Adrenal gland (tissue), 12 donors: ENCODE data around the gene MICOS13. TPM values are rescaled to one million over a fixed set of nuclear protein-coding genes. Genes with fewer than 3 reads are reported as not detected.

ENCODE experiments used
- DNase-seq, 7 donors: peaks; one replicate each; pipeline ENCODE4 v3.0.0-alpha.2; 2019 to 2020
- H3K27ac ChIP-seq, 5 donors: fragments of 200-600 bp; sonication (generic) in 4 of 5; 1 replicate in 3 of 5; 2 replicates in 2 of 5; pipeline versions ENCODE4 v1.5.1 to v1.8.0; 2016 to 2020; ENCODE audit warnings: mild to moderate bottlenecking in 1 of 5
- H3K27me3 ChIP-seq: fragments of 200-600 bp; 2 replicates; pipeline ENCODE4 v1.8.0; 2021
- H3K36me3 ChIP-seq, 2 donors: fragments of 200-600 bp; replicated peaks in 1 of 2; 1 replicate in 1 of 2; 2 replicates in 1 of 2; pipeline versions ENCODE4 v1.5.1 to v1.8.0; 2018 to 2022
- H3K4me1 ChIP-seq, 2 donors: fragments of 200-600 bp; replicated peaks in 1 of 2; 1 replicate in 1 of 2; 2 replicates in 1 of 2; pipeline versions ENCODE4 v1.5.1 to v1.8.0; 2018 to 2021
- H3K4me3 ChIP-seq, 4 donors: fragments of 200-600 bp; sonication (generic) in 3 of 4; one replicate each; pipeline ENCODE4 v1.5.1; 2016 to 2018
- H3K9me3 ChIP-seq, 3 donors: fragments of 200-600 bp; sonication (generic) in 1 of 3; replicated peaks in 1 of 3; 1 replicate in 2 of 3; 2 replicates in 1 of 3; pipeline versions ENCODE4 v1.5.1 to v1.8.0; 2016 to 2021
- CTCF ChIP-seq, 6 experiments: fragments of 450-650 bp in 4 of 6; fragments of 200-600 bp in 2 of 6; sonication (generic) in 1 of 6; IDR thresholded peaks; 1 replicate in 5 of 6; 2 replicates in 1 of 6; pipeline versions ENCODE4 v1.5.1 to v1.8.0; 2016 to 2021; ENCODE audit warnings: antibody characterized with exemption in 6 of 6, mild to moderate bottlenecking in 2 of 6, moderate library complexity in 1 of 6
- POLR2A ChIP-seq, 2 donors: fragments of 450-650 bp; IDR thresholded peaks; one replicate each; pipeline ENCODE4 v1.6.1; 2017; ENCODE audit warnings: antibody characterized with exemption in 2 of 2, mild to moderate bottlenecking in 2 of 2, moderate library complexity in 1 of 2
- WGBS, 4 donors: extraction: QIAGEN DNeasy Blood & Tissue Kit in 2 of 4; methylation state at CpG; one replicate each; pipeline versions ENCODE4 v1.1.5 to v1.1.7; 2013 to 2017; 5-methylcytosine and 5-hydroxymethylcytosine counted together
- intact Hi-C, 2 donors: fragments of 100-400 bp; cut with DNase I; formaldehyde crosslinking; loops; one replicate each; pipeline versions ENCODE4 v1.14.1 to v1.15.0; 2022 to 2023
- polyA plus RNA-seq, 3 donors: library from polyadenylated mRNA; stranded (reverse); fragments of 200-250 nt in 2 of 3; fragments of 350-450 nt in 1 of 3; fragmentation: Illumina TruSeq in 1 of 3; extraction: RNeasy Lipid Tissue Mini Kit (QIAGEN cat#74804) in 1 of 3; gene quantifications; one replicate each; pipeline ENCODE4 v1.2.3, GENCODE V29; 2013 to 2014
- total RNA-seq, 9 donors: library from RNA; depleted of rRNA in 4 of 9; stranded (reverse); fragments of >200 nt in 4 of 9; fragments of 120-200 nt in 1 of 9; fragmentation: NEBNext Ultra II Directional in 1 of 9; extraction: Animal tissue kit (Norgen Biotek cat#: 25700) in 1 of 9; gene quantifications; one replicate each; pipeline versions ENCODE4 v1.1.0 to v1.2.4, GENCODE V29; 2013 to 2023
- donor health status: healthy with polysubstance abuse.
- donor health status: Bipolar disorder and iron deficiency.
- donor health status: DM: yes; HTN: yes; CAD: no.
- donor health status: DM: no; HTN: no; CAD: no.
- donor health status: DM: no; HTN: no; CAD: no.
- donor health status: DM: yes; HTN: yes; CAD: no.

Gene MICOS13
- total and polyA plus RNA-seq, 12 donors, result 23.4 to 211 (median 66.2) TPM

GRCh38 chr19:5663904-5664303 lies 16.4 kb downstream of the MICOS13 start:
- H3K27ac ChIP-seq, result peak overlapping the region in 3 of 5 donors; percentile 1 to 69 (median 56)
- DNase-seq, result no peak
- WGBS, 4 donors, result 88 to 91% (median 89%) methylated on average over 7 to 17 of the region's 17 CpGs
- TF ChIP-seq CTCF (IDR thresholded peaks at IDR 0.05) (no peak), POLR2A (IDR thresholded peaks at IDR 0.05) (no peak)
- peaks cover 0 to 100% of the 10 kb centered on the region in 2 donors for H3K36me3 ChIP-seq
- H3K27me3 ChIP-seq, result no peaks in the 10 kb centered on the region
- intact Hi-C loops, result loop anchor here in 1 of 2 donors (10.0 kb wide), 1 partner anchor 49 kb away; no protein-coding TSS in a partner anchor
- no peak overlapping the region for H3K4me3 ChIP-seq
- H3K4me1 ChIP-seq, result peaks cover 0 to 9% of the 10 kb centered on the region in 2 donors
- H3K9me3 ChIP-seq, result no peaks in the 10 kb centered on the region

- no peak for DNase-seq
- intact Hi-C loops, result loop anchor here in 1 of 2 donors (10.0 kb wide), 1 partner anchor 47 kb away; no protein-coding TSS in a partner anchor
- Histone ChIP-seq H3K27ac (no peak overlapping the region), H3K27me3 (no peaks in the 10 kb centered on the region), H3K4me3 (no peak overlapping the region), H3K9me3 (no peaks in the 10 kb centered on the region), H3K4me1 (peaks cover 0 to 9% of the 10 kb centered on the region in 2 donors), H3K36me3 (peaks cover 0 to 99% of the 10 kb centered on the region in 2 donors)
- TF ChIP-seq POLR2A (IDR thresholded peaks at IDR 0.05) (no peak), CTCF (IDR thresholded peaks at IDR 0.05) (no peak)
- WGBS, 4 donors, result 96 to 98% (median 97%) methylated on average over 42 of the region's 42 CpGs
These were observed 18.8 kb downstream of the MICOS13 start for GRCh38 chr19:5661483-5661882.

- Histone ChIP-seq H3K27ac (no peak overlapping the region), H3K9me3 (no peaks in the 10 kb centered on the region), H3K4me3 (no peak overlapping the region), H3K4me1 (no peaks in the 10 kb centered on the region), H3K36me3 (peaks cover 0 to 99% of the 10 kb centered on the region in 2 donors), H3K27me3 (no peaks in the 10 kb centered on the region)
- no peak for TF ChIP-seq CTCF (IDR thresholded peaks at IDR 0.05)
- no peak for TF ChIP-seq POLR2A (IDR thresholded peaks at IDR 0.05)
- intact Hi-C loops, result no loop called here
- peak in 1 of 7 donors; percentile 19 for DNase-seq
- WGBS, 4 donors, result 66 to 78% (median 75%) methylated on average over 5 of the region's 5 CpGs
These were observed 24.9 kb downstream of the MICOS13 start for GRCh38 chr19:5655412-5655811.

- no peaks in the 10 kb centered on the region for H3K4me1 ChIP-seq
- DNase-seq, result peak in 1 of 7 donors; percentile 14
- WGBS, 4 donors, result 75 to 82% (median 78%) methylated on average over 5 of the region's 5 CpGs
These were observed 25.4 kb downstream of the MICOS13 start for GRCh38 chr19:5654931-5655330.

More at GRCh38 chr19:5654931-5655330, 25.4 kb downstream of the MICOS13 start:
- H3K4me3 ChIP-seq, result no peak overlapping the region
- no peak overlapping the region for H3K27ac ChIP-seq
- H3K27me3 ChIP-seq, result no peaks in the 10 kb centered on the region
- H3K36me3 ChIP-seq, result peaks cover 0 to 99% of the 10 kb centered on the region in 2 donors
- intact Hi-C loops, result no loop called here
- TF ChIP-seq POLR2A (IDR thresholded peaks at IDR 0.05), result no peak
- no peak for TF ChIP-seq CTCF (IDR thresholded peaks at IDR 0.05)
- H3K9me3 ChIP-seq, result no peaks in the 10 kb centered on the region
